MM.1S (cell line): ENCODE data around the gene DNAH8.

Experiments used
- CTCF ChIP-seq: fragments of 300-600 bp; sonication (generic); IDR thresholded peaks from 2 replicates; pipeline ENCODE4 v1.5.1; 2016; ENCODE audit warnings: antibody characterized with exemption, low read length, mixed read lengths
- EZH2 ChIP-seq: fragments of 300-600 bp; sonication (generic); optimal IDR thresholded peaks from 2 replicates; pipeline ENCODE3; 2017; ENCODE audit warnings: low read depth, mild to moderate bottlenecking, antibody characterized with exemption, low read length, mixed read lengths
- EZH2phosphoT487 ChIP-seq: fragments of 300-600 bp; sonication (generic); IDR thresholded peaks from 2 replicates; pipeline ENCODE4 v1.6.1; 2018; ENCODE audit warnings: antibody characterized with exemption, low read length

- TF ChIP-seq CTCF (no peak), EZH2phosphoT487 (no peak), EZH2 (no peak)
Observed at GRCh38 chr6:39050453-39051112, 335.5 kb downstream of the DNAH8 start.
